BE2C (cell line): ENCODE data around the gene SP5.
"Not testable (repeated sequence)": the region's sequence is repeated elsewhere in the genome, so short reads cannot be mapped to it uniquely, and the experiment has no call there.

Source experiments
- DNase-seq: peaks from one replicate; pipeline ENCODE4 v3.0.0-alpha.2; 2020
- H3K27me3 ChIP-seq: fragments of 250-450 bp; sonication (Bioruptor Pico); 2 replicates; pipeline ENCODE4 v1.5.1; 2020; ENCODE audit warnings: mild to moderate bottlenecking
- H3K36me3 ChIP-seq: fragments of 250-450 bp; sonication (Bioruptor Pico); 2 replicates; pipeline ENCODE4 v1.5.1; 2020; ENCODE audit warnings: mild to moderate bottlenecking
- H3K4me1 ChIP-seq: fragments of 250-450 bp; sonication (Bioruptor Pico); 2 replicates; pipeline ENCODE4 v1.5.1; 2020
- H3K4me3 ChIP-seq: 2 replicates; pipeline ENCODE4 v1.5.1; 2011; ENCODE audit warnings: low read depth, low read length
- H3K9me3 ChIP-seq: fragments of 250-450 bp; sonication (Bioruptor Pico); 2 replicates; pipeline ENCODE4 v1.5.1; 2020
- CTCF ChIP-seq: IDR thresholded peaks from 2 replicates; pipeline ENCODE4 v1.5.1; 2012; ENCODE audit warnings: mild to moderate bottlenecking, low read depth, low read length

SP5 gene

GRCh38 chr2:170733798-170734600 is 18.9 kb downstream of the SP5 start:
- DNase-seq: no peak
- no peaks in the 10 kb centered on the region for H3K27me3 ChIP-seq

GRCh38 chr2:170734601-170735000 is 19.5 kb downstream of the SP5 start:
- not testable (repeated sequence) for H3K4me3 ChIP-seq, H3K27me3 ChIP-seq, H3K9me3 ChIP-seq, H3K36me3 ChIP-seq, DNase-seq, H3K4me1 ChIP-seq

More at GRCh38 chr2:170733798-170734600, 18.9 kb downstream of the SP5 start:
- TF ChIP-seq CTCF: no peak
- Histone ChIP-seq H3K4me1 (no peaks in the 10 kb centered on the region), H3K9me3 (no peaks in the 10 kb centered on the region), H3K4me3 (no peak overlapping the region), H3K36me3 (no peaks in the 10 kb centered on the region)

- H3K4me1 ChIP-seq: no peaks in the 10 kb centered on the region
- DNase-seq: no peak
- H3K27me3 ChIP-seq: no peaks in the 10 kb centered on the region
- H3K36me3 ChIP-seq: no peaks in the 10 kb centered on the region
- H3K9me3 ChIP-seq: no peaks in the 10 kb centered on the region
- TF ChIP-seq CTCF: no peak
- H3K4me3 ChIP-seq: no peak overlapping the region
Observed at GRCh38 chr2:170736628-170737027, 21.5 kb downstream of the SP5 start.

GRCh38 chr2:170737406-170737805 is 22.3 kb downstream of the SP5 start:
- Histone ChIP-seq H3K4me3 (no peak overlapping the region), H3K36me3 (no peaks in the 10 kb centered on the region), H3K9me3 (no peaks in the 10 kb centered on the region), H3K4me1 (no peaks in the 10 kb centered on the region), H3K27me3 (no peaks in the 10 kb centered on the region)
- no peak for DNase-seq
- TF ChIP-seq CTCF: no peak

- Histone ChIP-seq H3K4me1 (no peaks in the 10 kb centered on the region), H3K36me3 (no peaks in the 10 kb centered on the region), H3K27me3 (no peaks in the 10 kb centered on the region), H3K9me3 (no peaks in the 10 kb centered on the region), H3K4me3 (no peak overlapping the region)
- no peak for TF ChIP-seq CTCF
- no peak for DNase-seq
Observed at GRCh38 chr2:170737821-170738220, 22.7 kb downstream of the SP5 start.

GRCh38 chr2:170739048-170739447 is 23.9 kb downstream of the SP5 start:
- TF ChIP-seq CTCF: no peak
- no peaks in the 10 kb centered on the region for H3K9me3 ChIP-seq
- no peaks in the 10 kb centered on the region for H3K27me3 ChIP-seq
- no peaks in the 10 kb centered on the region for H3K36me3 ChIP-seq
- no peak for DNase-seq
- no peaks in the 10 kb centered on the region for H3K4me1 ChIP-seq
- no peak overlapping the region for H3K4me3 ChIP-seq
